Sigmoid colon (tissue), 3 donors: ENCODE results near the gene FRMD1.

Experiments used
- CTCF ChIP-seq, 4 experiments: fragments of 450-650 bp in 3 of 4; fragments of 200-600 bp in 1 of 4; IDR thresholded peaks; one replicate each; pipeline ENCODE4 v1.5.1; 2016 to 2019; ENCODE audit warnings: antibody characterized with exemption in 4 of 4, mild to moderate bottlenecking in 3 of 4, moderate library complexity in 2 of 4
- POLR2A ChIP-seq, 2 donors: fragments of 450-650 bp; IDR thresholded peaks; one replicate each; pipeline ENCODE4 v1.6.1; 2016; ENCODE audit warnings: antibody characterized with exemption in 2 of 2, mild to moderate bottlenecking in 2 of 2, moderate library complexity in 2 of 2

- TF ChIP-seq POLR2A (IDR thresholded peaks at IDR 0.05): no peak
- TF ChIP-seq CTCF (IDR thresholded peaks at IDR 0.05): no peak
Measured at GRCh38 chr6:168104636-168105035, 25.6 kb upstream of the FRMD1 start.
